Stomach (tissue), 9 donors: Measurements from ENCODE around the gene SUPT3H. TPM values are rescaled to one million over a fixed set of nuclear protein-coding genes. Genes with fewer than 3 reads are reported as not detected.
"Not testable (repeated sequence)": the region's sequence is repeated elsewhere in the genome, so short reads cannot be mapped to it uniquely, and the experiment has no call there.

Source experiments
- DNase-seq, 2 donors: peaks; one replicate each; pipeline versions ENCODE4 v3.0.0 to v3.0.0-alpha.2; 2013 to 2019
- H3K27ac ChIP-seq, 5 donors: fragments of 200-600 bp in 4 of 5; sonication (generic) in 4 of 5; one replicate each; pipeline ENCODE4 v1.5.1; 2013 to 2019; ENCODE audit warnings: mild to moderate bottlenecking in 1 of 5, moderate library complexity in 1 of 5
- H3K27me3 ChIP-seq, 3 donors: fragments of 200-600 bp; sonication (generic); one replicate each; pipeline ENCODE4 v1.5.1; 2017 to 2019; ENCODE audit warnings: mixed run types in 1 of 3
- H3K36me3 ChIP-seq, 4 donors: fragments of 200-600 bp; sonication (generic); 1 replicate in 3 of 4; 2 replicates in 1 of 4; pipeline ENCODE4 v1.5.1; 2016 to 2019
- H3K4me1 ChIP-seq, 4 donors: fragments of 200-600 bp; sonication (generic); one replicate each; pipeline ENCODE4 v1.5.1; 2016 to 2019
- H3K4me3 ChIP-seq, 4 donors: fragments of 200-600 bp; sonication (generic) in 3 of 4; one replicate each; pipeline ENCODE4 v1.5.1; 2016 to 2019; ENCODE audit warnings: mild to moderate bottlenecking in 1 of 4
- H3K9me3 ChIP-seq, 4 donors: fragments of 200-600 bp; sonication (generic); one replicate each; pipeline ENCODE4 v1.5.1; 2016 to 2019
- EP300 ChIP-seq: sonication (generic); formaldehyde crosslinking; IDR thresholded peaks from one replicate; pipeline ENCODE4 v1.6.1; 2017; ENCODE audit warnings: antibody characterized with exemption
- POLR2A ChIP-seq, 4 donors: fragments of 450-650 bp; IDR thresholded peaks; one replicate each; pipeline ENCODE4 v1.6.1; 2016; ENCODE audit warnings: antibody characterized with exemption in 4 of 4, control low read depth in 2 of 4, mild to moderate bottlenecking in 1 of 4, moderate library complexity in 1 of 4
- POLR2AphosphoS5 ChIP-seq, 3 donors: sonication (generic); formaldehyde crosslinking; IDR thresholded peaks; one replicate each; pipeline ENCODE4 v1.6.1; 2016; ENCODE audit warnings: antibody characterized with exemption in 3 of 3
- WGBS, 5 donors: extraction: QIAGEN DNeasy Blood & Tissue Kit in 3 of 5; methylation state at CpG; one replicate each; pipeline versions ENCODE4 v1.1.5 to v1.1.7; 2013 to 2018; 5-methylcytosine and 5-hydroxymethylcytosine counted together
- intact Hi-C: fragments of 100-400 bp; cut with DNase I; formaldehyde crosslinking; loops from one replicate; pipeline ENCODE4 v1.15.1; 2023; ENCODE audit warnings: low total_unique reads
- polyA plus RNA-seq, 3 donors: library from polyadenylated mRNA; stranded (reverse); fragments of 200-250 nt; gene quantifications; one replicate each; pipeline ENCODE4 v1.2.3, GENCODE V29; 2013
- total RNA-seq, 5 donors: library from RNA; depleted of rRNA; stranded (reverse); fragments of >200 nt; gene quantifications; one replicate each; pipeline versions ENCODE4 v1.1.0 to v1.2.3, GENCODE V29; 2014 to 2016
- TF ChIP-seq, protein P1 (sequence below), 7 experiments: fragments of 450-650 bp in 4 of 7; fragments of 200-600 bp in 3 of 7; sonication (generic) in 3 of 7; IDR thresholded peaks; one replicate each; pipeline ENCODE4 v1.5.1; 2016 to 2019; ENCODE audit warnings: antibody characterized with exemption in 7 of 7, control low read depth in 2 of 7, mild to moderate bottlenecking in 1 of 7
- donor health status: healthy with polysubstance abuse.
- donor health status: Bipolar disorder and iron deficiency.
- donor health status: healthy.

SUPT3H gene
- total and polyA plus RNA-seq, 8 donors: 0.29 to 16.2 (median 4.0) TPM; not detected in 1

DNA sequence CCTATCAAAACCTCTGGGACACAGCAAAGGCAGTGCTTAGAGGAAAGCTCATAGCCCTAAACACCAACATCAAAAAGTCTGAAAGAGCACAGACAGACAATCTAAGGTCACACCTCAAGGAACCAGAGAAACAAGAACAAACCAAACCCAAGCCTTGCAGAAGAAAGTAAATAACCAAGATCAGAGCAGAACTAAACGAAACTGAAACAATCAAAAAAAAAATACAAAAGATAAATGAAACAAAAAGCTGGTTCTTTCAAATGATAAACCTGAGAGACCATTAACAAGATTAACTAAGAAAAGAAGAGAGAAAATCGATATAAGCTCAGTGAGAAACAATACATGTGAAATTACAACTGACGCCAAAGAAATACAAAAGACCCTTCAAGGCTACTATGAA, 84.4 kb downstream of the SUPT3H start:
- intact Hi-C loops: no loop called here
- TF ChIP-seq, protein P1, sequence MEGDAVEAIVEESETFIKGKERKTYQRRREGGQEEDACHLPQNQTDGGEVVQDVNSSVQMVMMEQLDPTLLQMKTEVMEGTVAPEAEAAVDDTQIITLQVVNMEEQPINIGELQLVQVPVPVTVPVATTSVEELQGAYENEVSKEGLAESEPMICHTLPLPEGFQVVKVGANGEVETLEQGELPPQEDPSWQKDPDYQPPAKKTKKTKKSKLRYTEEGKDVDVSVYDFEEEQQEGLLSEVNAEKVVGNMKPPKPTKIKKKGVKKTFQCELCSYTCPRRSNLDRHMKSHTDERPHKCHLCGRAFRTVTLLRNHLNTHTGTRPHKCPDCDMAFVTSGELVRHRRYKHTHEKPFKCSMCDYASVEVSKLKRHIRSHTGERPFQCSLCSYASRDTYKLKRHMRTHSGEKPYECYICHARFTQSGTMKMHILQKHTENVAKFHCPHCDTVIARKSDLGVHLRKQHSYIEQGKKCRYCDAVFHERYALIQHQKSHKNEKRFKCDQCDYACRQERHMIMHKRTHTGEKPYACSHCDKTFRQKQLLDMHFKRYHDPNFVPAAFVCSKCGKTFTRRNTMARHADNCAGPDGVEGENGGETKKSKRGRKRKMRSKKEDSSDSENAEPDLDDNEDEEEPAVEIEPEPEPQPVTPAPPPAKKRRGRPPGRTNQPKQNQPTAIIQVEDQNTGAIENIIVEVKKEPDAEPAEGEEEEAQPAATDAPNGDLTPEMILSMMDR (IDR thresholded peaks at IDR 0.05): no peak
- TF ChIP-seq POLR2A (IDR thresholded peaks at IDR 0.05) (no peak), EP300 (no peak)

DNA sequence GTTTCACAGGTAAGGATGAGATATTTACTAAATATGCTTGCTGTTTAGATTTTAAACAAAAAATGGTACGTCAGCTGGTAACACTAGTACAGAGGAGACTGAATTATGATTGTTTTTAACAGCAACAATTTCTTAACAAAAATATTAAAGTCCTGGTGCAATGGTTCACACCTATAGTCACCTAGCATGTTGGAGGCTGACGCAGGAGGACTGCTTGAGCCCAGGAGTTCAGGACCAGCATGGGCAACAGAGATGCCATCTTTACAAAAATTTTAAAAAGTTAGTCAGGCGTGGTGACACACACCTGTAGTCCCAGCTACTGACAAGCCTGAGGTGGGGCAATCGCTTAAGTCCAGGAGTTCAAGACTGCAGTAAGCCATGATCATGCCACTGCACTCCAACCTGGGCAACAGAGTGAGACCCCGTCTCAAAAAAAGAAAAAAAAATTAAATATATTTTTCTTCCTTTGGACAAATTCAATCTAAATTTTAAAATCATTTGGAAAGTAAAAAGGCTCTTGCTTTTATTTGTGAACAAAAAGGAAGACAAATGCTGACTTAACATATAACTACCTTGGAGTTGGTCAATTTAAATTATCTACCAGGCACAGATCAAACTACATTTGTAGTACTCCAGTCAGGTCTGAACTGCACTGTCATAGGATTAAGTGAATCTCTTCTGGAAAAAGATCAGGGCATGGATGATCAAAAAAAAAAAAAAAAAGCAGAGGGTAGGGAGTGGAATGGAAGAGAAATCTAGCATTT, 87.8 kb downstream of the SUPT3H start:
- Histone ChIP-seq H3K4me1 (no peaks in the 10 kb centered on the region), H3K4me3 (no peak overlapping the region), H3K36me3 (no peaks in the 10 kb centered on the region), H3K9me3 (no peaks in the 10 kb centered on the region), H3K27me3 (no peaks in the 10 kb centered on the region), H3K27ac (no peak overlapping the region)
- 93 to 98% (median 97%) methylated on average over 5 of the region's 5 CpGs for WGBS, 5 donors
- intact Hi-C loops: no loop called here
- no peak for DNase-seq
- no peak for TF ChIP-seq POLR2AphosphoS5 (IDR thresholded peaks at IDR 0.05)
- TF ChIP-seq POLR2A (IDR thresholded peaks at IDR 0.05): no peak
- no peak for TF ChIP-seq EP300
- TF ChIP-seq, protein P1 (IDR thresholded peaks at IDR 0.05): no peak

More for the DNA sequence above, 84.4 kb downstream of the SUPT3H start:
- no peak overlapping the region for H3K27ac ChIP-seq
- no peaks in the 10 kb centered on the region for H3K9me3 ChIP-seq
- no peaks in the 10 kb centered on the region for H3K36me3 ChIP-seq
- WGBS, 5 donors: 37 to 64% (median 51%) methylated on average over 3 of the region's 3 CpGs
- no peaks in the 10 kb centered on the region for H3K4me1 ChIP-seq
- no peaks in the 10 kb centered on the region for H3K27me3 ChIP-seq
- DNase-seq: no peak
- no peak overlapping the region for H3K4me3 ChIP-seq

DNA sequence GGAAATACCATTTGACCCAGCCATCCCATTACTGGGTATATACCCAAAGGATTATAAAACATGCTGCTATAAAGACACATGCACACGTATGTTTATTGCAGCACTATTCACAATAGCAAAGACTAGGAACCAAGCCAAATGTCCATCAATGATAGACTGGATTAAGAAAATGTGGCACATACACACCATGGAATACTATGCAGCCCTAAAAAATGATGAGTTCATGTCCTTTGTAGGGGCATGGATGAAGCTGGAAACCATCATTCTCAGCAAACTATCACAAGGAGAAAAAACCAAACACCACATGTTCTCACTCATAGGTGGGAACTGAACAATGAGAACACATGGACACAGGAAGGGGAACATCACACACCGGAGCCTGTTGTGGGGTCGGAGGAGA, 91.0 kb downstream of the SUPT3H start:
- H3K4me1 ChIP-seq, intact Hi-C loops, H3K27me3 ChIP-seq, DNase-seq, H3K9me3 ChIP-seq, H3K27ac ChIP-seq, H3K4me3 ChIP-seq, H3K36me3 ChIP-seq: not testable (repeated sequence)
- 94 to 98% (median 95%) methylated on average over 3 of the region's 3 CpGs for WGBS, 5 donors

DNA sequence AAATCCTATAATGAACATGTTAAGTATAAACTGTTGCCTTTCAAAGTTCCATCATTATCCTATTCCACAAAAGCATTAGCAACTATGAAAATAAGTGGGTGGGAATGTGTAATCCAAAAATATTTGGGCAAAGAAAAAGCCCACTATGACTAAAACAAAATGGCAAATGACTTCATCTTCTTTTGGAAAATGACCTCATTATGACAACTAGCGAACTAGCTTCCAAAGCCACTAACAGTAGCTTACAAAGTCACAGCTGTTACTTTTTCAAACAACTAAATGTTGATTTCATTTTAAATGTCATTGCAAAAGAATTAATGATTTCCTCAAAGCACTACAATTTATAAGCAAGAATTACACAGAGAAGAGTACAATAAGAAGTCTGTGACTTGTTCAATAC, 99.4 kb downstream of the SUPT3H start:
- no peak overlapping the region for H3K4me3 ChIP-seq
- intact Hi-C loops: no loop called here

DNA sequence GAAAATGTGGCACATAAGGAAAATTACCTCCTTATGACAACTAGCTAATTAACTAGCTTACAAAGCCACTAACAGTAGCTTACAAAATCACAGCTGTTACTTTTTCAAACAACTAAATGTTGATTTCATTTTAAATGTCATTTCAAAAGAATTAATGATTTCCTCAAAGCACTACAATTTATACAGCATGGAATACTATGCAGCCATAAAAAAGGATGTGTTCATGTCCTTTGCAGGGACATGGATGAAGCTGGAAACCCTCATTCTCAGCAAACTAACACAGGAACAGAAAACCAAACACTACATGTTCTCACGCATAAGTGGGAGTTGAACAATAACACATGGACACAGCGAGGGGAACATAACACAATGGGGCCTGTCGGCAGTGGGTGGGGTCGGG, 100.0 kb downstream of the SUPT3H start:
- H3K4me1 ChIP-seq, H3K27ac ChIP-seq, H3K27me3 ChIP-seq, H3K4me3 ChIP-seq, intact Hi-C loops, DNase-seq, H3K36me3 ChIP-seq: not testable (repeated sequence)
- 88 to 97% (median 96%) methylated on average over 4 of the region's 4 CpGs for WGBS, 5 donors
- peaks cover 0 to 13% (median 4%) of the 10 kb centered on the region in 4 donors for H3K9me3 ChIP-seq

More for the DNA sequence above, 99.4 kb downstream of the SUPT3H start:
- no peaks in the 10 kb centered on the region for H3K36me3 ChIP-seq
- no peak overlapping the region for H3K27ac ChIP-seq
- TF ChIP-seq, protein P1 (IDR thresholded peaks at IDR 0.05): no peak
- no peak for TF ChIP-seq POLR2AphosphoS5 (IDR thresholded peaks at IDR 0.05)
- TF ChIP-seq EP300: no peak
- no peak for TF ChIP-seq POLR2A (IDR thresholded peaks at IDR 0.05)
- no peaks in the 10 kb centered on the region for H3K27me3 ChIP-seq
- DNase-seq: no peak
- H3K9me3 ChIP-seq: peaks cover 0 to 13% (median 4%) of the 10 kb centered on the region in 4 donors
- no peaks in the 10 kb centered on the region for H3K4me1 ChIP-seq
- 70 to 91% (median 87%) methylated on average over 1 of the region's 1 CpG for WGBS, 5 donors
